NOMO-1 treated with DMSO at 0.1 percent for 48 hours (cell line): ENCODE data around the gene RBM4.
A peak's percentile ranks its signal among the peaks of the same experiment; 100 is the strongest.

Source experiments
- DNase-seq: peaks from one replicate; lab custom pipeline; 2025; ENCODE audit not compliant: unreplicated experiment; lab: John Stamatoyannopoulos, UW

The RBM4 gene

DNA sequence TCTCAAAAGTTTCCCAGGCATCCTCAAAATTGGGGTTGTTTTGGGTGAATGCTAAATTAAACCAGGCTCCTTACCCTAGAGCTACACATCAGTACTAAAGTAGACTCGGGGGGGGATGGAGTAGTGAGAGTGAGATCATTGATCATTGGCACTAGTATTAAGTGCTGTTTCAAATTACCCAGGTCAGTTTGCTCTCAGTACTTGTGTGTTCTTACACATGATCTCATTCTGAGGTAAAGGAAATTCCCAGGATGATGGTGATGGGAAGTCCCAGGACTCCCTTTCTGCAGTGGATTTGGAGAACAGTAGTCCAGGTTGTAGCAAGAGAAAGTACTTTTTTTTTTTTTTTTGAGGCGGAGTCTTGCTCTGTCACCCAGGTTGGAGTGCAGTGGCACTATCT is 12.5 kb downstream of the RBM4 start:
- DNase-seq, result no peak

GRCh38 chr11:66652651-66653050 is 14.1 kb downstream of the RBM4 start:
- no peak for DNase-seq

DNA sequence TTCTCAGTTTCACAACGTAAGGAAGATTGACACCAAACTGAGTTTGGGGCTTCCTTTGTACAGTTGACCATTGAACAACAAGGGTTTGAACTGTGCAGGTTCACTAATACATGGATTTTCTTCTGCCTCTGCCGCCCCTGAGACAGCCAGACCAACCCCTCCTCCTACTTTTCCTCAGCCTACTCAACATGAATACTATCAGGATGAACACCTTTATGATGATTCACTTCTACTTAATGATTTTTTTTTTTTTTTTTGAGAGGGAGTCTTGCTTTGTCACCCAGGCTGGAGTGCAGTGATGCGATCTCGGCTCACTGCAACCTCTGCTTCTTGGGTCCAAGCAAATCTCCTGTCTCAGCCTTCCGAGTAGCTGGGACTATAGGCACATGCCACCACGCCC is 14.6 kb downstream of the RBM4 start:
- no peak for DNase-seq

- peak; percentile 85 for DNase-seq
Measured at GRCh38 chr11:66659763-66660162, 21.3 kb downstream of the RBM4 start.

GRCh38 chr11:66663741-66664296 is 25.3 kb downstream of the RBM4 start:
- no peak for DNase-seq

GRCh38 chr11:66665369-66665768 is 26.9 kb downstream of the RBM4 start:
- DNase-seq, result no peak

- no peak for DNase-seq
Measured at GRCh38 chr11:66670816-66671215, 32.3 kb downstream of the RBM4 start.

- no peak for DNase-seq
Measured at GRCh38 chr11:66674964-66675602, 36.6 kb downstream of the RBM4 start.

DNA sequence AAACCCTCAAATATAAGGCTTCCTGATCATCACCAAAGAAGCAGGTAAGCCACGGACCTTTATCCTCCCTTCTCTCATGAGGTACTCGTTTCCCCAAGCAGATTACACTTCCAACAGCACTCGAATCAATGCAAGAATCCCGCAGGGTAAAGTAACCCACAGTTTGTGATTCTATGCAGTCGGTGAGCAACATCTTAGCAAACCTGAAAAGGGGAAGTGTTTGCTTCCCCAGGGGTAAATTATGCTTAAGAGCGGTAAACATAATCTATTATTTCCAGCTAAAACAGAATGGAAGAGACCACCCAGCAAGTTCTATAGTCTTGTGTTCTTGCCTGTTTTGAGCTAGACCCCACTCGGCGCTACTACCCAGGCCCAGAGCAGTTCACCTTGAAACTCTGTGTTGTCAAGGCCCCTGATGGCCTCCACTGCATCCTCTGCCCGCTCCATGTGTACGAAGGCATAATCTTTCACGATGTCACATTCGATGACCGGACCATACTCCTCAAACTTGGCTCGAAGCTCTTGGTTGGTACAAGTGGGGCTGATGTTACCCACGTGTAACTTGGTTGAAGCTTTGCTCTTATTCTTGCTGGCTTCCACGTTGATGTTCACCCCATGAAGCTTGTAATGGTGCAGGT is 37.9 kb downstream of the RBM4 start:
- DNase-seq, result peak; percentile 70

DNA sequence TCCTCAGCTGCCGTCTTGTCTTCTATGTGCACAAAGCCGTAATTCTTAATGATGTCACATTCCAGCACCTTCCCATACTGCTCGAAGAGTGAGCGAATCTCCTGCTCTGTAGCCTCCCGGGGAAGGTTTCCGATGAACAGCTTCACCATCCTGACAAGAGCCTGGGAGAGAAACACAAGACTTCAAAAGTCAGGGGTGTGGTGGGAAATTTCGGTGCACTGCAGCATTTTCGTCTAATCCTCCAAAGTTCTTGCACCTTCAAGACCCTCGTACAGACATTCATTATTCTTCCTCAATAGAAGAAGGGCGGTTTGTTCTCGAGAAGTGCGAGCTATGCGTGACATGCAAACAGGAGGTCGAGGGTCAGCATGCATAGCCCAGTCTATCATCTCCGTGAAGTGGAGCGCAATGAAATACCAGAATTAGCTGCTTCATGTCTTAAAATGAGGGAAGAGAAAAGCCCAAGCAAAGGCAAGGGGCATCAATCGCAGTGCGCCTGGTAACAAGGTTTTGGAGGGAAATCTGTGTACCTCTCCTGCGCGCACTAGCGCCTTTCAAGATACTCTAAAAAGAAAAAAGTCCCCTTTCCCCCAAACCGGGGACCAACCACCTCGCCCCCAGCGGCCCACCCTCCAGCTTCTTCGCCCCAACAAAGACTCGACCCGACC is 38.6 kb downstream of the RBM4 start:
- peak; percentile 52 for DNase-seq

DNA sequence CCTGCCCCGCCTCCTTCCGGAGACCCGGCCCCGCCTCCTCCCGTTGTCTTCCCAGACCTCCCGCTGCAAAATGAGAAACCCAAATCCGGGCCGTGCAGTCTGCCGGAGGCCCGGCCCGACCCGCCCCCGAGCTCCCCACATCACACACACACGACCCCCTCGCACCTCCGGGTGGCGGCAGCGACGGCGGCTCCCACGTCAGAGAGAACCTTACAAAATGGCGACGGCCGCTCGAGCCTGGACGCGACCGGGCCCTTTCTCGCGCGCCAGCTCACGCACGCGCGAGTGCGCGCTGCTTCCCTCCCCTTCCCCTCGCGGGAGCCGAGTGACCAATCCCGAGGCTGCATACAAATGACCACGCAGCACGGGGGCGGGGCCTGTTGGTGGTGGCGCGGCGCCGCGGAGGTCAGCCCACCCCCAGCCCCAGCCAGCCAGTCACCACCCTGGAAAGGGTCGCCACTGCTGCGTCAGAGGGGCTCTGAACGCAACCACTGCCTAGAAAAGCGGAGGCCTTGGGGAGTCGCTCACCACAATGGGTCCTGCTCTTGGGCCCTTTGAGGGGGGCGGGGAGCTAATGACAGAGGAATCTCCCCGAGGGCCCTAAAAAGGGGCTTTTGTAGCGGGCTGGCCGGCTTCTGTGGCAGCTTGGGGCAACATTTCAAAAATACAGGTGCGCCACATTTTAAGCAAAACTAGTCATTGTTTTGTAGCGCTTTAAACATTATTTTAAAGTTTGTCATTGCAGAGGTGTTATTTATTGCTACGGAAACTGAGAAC is 39.3 kb downstream of the RBM4 start, which contains the start of gene RBM4B:
TSS of gene RBM4B (minus strand) at position 289 of the 777 bp plus-strand sequence. CDS start 808 bp downstream, outside the sequence.
- DNase-seq, result peak; percentile 94

DNA sequence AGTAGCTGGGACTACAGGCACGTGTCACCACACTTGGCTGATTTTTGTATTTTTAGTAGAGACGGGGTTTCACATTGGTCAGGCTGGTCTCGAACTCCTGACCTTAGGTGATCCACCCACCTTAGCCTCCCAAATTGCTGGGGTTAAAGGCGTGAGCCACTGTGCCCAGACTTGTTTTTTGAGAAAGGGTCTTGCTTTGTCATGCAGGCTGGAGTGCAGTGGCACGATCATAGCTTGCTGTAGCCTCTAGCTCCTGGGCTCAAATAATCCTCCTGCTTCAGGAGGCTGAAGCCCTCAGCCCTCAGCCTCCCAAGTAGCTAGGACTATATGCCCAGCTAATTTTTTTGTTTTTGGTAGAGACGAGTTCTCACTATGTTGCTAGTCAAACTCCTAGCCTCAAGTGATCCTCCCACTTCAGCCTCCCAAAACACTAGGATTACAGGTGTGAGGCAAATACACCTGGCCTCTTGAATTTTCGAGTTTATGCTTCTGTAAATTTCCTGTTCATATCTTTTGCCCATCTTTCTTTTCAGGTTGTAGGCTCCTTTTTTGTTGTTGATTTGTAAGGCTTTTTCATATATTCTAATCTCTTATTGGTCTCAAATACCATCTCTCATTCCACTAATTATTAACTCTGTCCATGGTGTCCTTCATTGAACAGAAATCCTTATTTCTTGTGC is 42.6 kb downstream of the RBM4 start:
- no peak for DNase-seq

DNA sequence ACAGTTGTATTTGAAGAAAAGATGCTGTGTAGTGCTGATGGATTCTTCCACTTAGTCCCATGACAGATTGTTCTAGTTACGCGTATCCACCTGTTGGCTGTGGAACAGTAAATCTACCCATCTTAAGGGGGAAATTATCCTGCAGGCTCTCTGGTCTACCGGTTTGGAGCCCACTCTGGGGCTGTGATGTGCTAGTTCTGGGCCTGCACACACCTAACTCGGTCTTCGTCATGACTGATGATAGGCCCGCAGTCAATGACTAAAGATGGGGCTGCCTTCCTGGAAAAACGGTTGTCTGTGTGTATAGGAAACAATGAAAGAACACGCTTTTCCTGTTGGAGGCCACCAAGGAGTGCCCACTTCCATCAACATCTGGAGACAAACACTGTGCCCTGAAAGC is 45.4 kb downstream of the RBM4 start:
- DNase-seq, result no peak

GRCh38 chr11:66684635-66685034 is 46.1 kb downstream of the RBM4 start:
- no peak for DNase-seq

GRCh38 chr11:66685276-66686099 is 47.0 kb downstream of the RBM4 start:
- DNase-seq, result no peak

DNA sequence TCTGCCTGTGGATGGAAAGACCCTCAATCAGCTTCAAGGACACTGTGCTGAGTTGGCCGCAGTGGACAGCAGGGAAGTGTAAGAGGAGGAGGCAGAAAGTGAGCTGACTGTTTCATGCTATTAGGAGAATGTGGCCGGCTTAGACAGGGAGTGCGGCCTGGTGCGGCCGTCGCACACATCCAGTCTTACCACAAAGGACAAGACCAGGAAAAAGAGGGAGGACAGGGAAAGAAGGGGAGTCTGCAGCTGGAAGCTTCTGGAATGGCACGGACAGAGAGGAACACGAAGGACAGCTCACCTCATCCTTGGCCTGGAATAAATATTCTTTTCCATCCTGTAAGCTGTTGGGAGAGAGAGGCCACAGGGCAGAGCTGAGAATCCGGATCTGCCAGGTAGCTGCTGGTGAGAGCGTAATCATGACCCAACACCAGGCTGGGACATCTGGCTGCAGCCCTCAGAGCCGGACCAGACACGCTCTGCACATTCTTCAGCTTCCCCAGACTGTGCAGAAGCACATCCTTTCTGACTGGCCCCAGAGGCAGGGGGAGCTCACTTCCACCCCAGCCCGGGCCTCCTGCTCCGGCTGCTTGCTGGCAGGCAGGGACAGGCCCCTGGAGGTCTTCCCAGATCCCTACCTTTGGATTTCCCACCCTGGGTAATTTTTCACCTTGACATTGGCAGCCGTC is 47.7 kb downstream of the RBM4 start:
- DNase-seq, result no peak

GRCh38 chr11:66686801-66687750 is 48.6 kb downstream of the RBM4 start:
- no peak for DNase-seq

GRCh38 chr11:66687831-66688281 is 49.4 kb downstream of the RBM4 start:
- no peak for DNase-seq
